ENCODE results near the gene DCC. TPM values are rescaled to one million over a fixed set of nuclear protein-coding genes. Genes with fewer than 3 reads are reported as not detected.

The DCC gene
- total RNA-seq, 4 donors from 2014 or later, result 0.27 to 2.5 TPM; not detected in 2

DNA sequence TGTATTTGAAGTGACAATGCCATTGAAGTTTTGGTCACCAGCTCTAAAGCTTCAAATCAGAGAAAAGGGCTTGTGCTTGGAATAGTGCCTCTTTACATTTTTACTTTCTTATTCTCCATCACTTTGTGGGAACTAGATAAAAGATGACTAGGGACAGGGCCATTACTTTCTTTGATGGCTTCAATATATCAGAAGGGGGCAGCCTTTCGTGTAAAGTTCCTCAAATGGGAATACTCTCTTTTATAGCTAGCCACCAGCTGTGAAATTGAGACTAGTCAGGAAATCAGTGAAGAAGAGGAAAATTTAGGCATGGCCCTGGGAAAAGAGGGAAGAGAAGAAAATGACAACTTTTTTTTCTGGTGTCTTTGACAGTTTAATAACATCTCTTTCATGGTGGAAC, 242.5 kb downstream of the DCC start:
- Histone ChIP-seq H3K27ac (no peak overlapping the region), H3K4me3 (no peak overlapping the region), H3K4me1 (no peaks in the 10 kb centered on the region), H3K27me3 (no peaks in the 10 kb centered on the region), H3K36me3 (no peaks in the 10 kb centered on the region), H3K9me3 (no peaks in the 10 kb centered on the region)
- intact Hi-C loops (cut with DNase I; ENCODE audit: low total_unique reads) (no loop called here), in situ Hi-C loops (cut with MboI; ENCODE audit: low pct_ligation_motif_present in 1 of 4, low pct_unique_long_range_greater_than_20kb in 1 of 4, low sequenced_read_pairs in 3 of 4) (no loop called here)
- TF ChIP-seq EP300 (IDR thresholded peaks at IDR 0.05; ENCODE audit: low read depth) (no peak), POLR2A (IDR thresholded peaks at IDR 0.05) (no peak), POLR2AphosphoS5 (IDR thresholded peaks at IDR 0.05) (no peak), CTCF (IDR thresholded peaks at IDR 0.05) (no peak)
- WGBS, 2 donors (ENCODE audit: low coverage in 1 of 2), result 17 to 20% methylated on average over 1 of the region's 1 CpG
- DNase-seq, result no peak

GRCh38 chr18:52588931-52589330, 248.9 kb downstream of the DCC start:
- intact Hi-C loops (cut with DNase I; ENCODE audit: low total_unique reads) (no loop called here), in situ Hi-C loops (cut with MboI; ENCODE audit: low pct_ligation_motif_present in 1 of 4, low pct_unique_long_range_greater_than_20kb in 1 of 4, low sequenced_read_pairs in 3 of 4) (no loop called here)
- H3K4me3 ChIP-seq, result no peak overlapping the region
- H3K27me3 ChIP-seq, result no peaks in the 10 kb centered on the region
- no peaks in the 10 kb centered on the region for H3K4me1 ChIP-seq
- no peaks in the 10 kb centered on the region for H3K9me3 ChIP-seq
- TF ChIP-seq EP300 (IDR thresholded peaks at IDR 0.05; ENCODE audit: low read depth) (no peak), POLR2AphosphoS5 (IDR thresholded peaks at IDR 0.05) (no peak), POLR2A (IDR thresholded peaks at IDR 0.05) (no peak)
- no peak for DNase-seq
- H3K36me3 ChIP-seq, result no peaks in the 10 kb centered on the region
- H3K27ac ChIP-seq, result no peak overlapping the region

DNA sequence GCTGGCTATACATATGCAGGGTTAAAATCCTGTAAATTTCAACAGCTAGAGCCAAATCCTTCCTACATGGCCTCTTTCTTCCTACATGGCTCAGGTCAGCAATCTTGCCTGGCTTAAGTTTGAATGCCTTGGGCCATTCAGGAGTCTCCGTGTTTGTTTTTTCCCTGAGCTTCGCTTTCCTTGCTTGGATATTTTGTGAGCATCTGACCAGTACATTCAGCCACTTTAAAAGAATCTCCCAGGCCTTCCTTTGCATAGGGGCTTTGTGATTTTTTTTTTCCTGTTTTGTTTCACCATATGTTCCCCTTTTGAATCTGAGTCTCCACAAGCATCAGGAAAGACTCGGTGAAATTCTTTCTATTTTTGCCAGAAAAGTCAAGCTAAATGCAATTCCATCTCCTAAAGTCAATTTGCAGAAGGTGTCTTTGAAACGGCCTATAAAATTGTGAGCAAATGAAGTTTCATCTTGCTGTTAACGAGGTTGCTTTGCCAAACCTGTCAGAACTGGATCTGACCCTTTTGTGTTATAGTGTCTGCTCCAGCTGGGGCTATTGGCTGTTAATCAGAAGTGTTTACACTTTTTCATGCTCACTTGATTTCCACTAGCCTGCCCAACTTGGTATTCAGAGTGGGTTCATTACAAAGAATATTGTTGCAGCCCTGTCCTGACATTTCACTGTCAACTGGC, 256.9 kb downstream of the DCC start:
- TF ChIP-seq EP300 (IDR thresholded peaks at IDR 0.05; ENCODE audit: low read depth) (no peak), POLR2A (IDR thresholded peaks at IDR 0.05) (no peak), POLR2AphosphoS5 (IDR thresholded peaks at IDR 0.05) (no peak), CTCF (IDR thresholded peaks at IDR 0.05) (no peak)
- 59 to 60% methylated on average over 5 of the region's 5 CpGs for WGBS, 2 donors (ENCODE audit: low coverage in 1 of 2)
- in situ Hi-C loops (cut with MboI; ENCODE audit: low pct_ligation_motif_present in 1 of 4, low pct_unique_long_range_greater_than_20kb in 1 of 4, low sequenced_read_pairs in 3 of 4) (no loop called here), intact Hi-C loops (cut with DNase I; ENCODE audit: low total_unique reads) (no loop called here)
- no peaks in the 10 kb centered on the region for H3K36me3 ChIP-seq
- H3K27ac ChIP-seq, result no peak overlapping the region
- H3K27me3 ChIP-seq, result no peaks in the 10 kb centered on the region
- H3K4me3 ChIP-seq, result no peak overlapping the region
- no peaks in the 10 kb centered on the region for H3K4me1 ChIP-seq
- H3K9me3 ChIP-seq, result no peaks in the 10 kb centered on the region
- no peak for DNase-seq

GRCh38 chr18:52598921-52599320, 258.9 kb downstream of the DCC start:
- no peaks in the 10 kb centered on the region for H3K9me3 ChIP-seq
- no peaks in the 10 kb centered on the region for H3K27me3 ChIP-seq
- intact Hi-C loops (cut with DNase I; ENCODE audit: low total_unique reads) (no loop called here), in situ Hi-C loops (cut with MboI; ENCODE audit: low pct_ligation_motif_present in 1 of 4, low pct_unique_long_range_greater_than_20kb in 1 of 4, low sequenced_read_pairs in 3 of 4) (no loop called here)
- no peaks in the 10 kb centered on the region for H3K36me3 ChIP-seq
- no peaks in the 10 kb centered on the region for H3K4me1 ChIP-seq
- H3K27ac ChIP-seq, result no peak overlapping the region
- WGBS, 2 donors (ENCODE audit: low coverage in 1 of 2), result 55 to 60% methylated on average over 2 of the region's 2 CpGs
- no peak for DNase-seq
- TF ChIP-seq EP300 (IDR thresholded peaks at IDR 0.05; ENCODE audit: low read depth) (no peak), CTCF (IDR thresholded peaks at IDR 0.05) (no peak), POLR2AphosphoS5 (IDR thresholded peaks at IDR 0.05) (no peak), POLR2A (IDR thresholded peaks at IDR 0.05) (no peak)
- no peak overlapping the region for H3K4me3 ChIP-seq

- DNase-seq, result no peak
- Histone ChIP-seq H3K27ac (no peak overlapping the region), H3K27me3 (no peaks in the 10 kb centered on the region), H3K4me3 (no peak overlapping the region), H3K36me3 (no peaks in the 10 kb centered on the region), H3K4me1 (no peaks in the 10 kb centered on the region), H3K9me3 (no peaks in the 10 kb centered on the region)
- TF ChIP-seq EP300 (IDR thresholded peaks at IDR 0.05; ENCODE audit: low read depth) (no peak), CTCF (IDR thresholded peaks at IDR 0.05) (no peak), POLR2A (IDR thresholded peaks at IDR 0.05) (no peak), POLR2AphosphoS5 (IDR thresholded peaks at IDR 0.05) (no peak)
- in situ Hi-C loops (cut with MboI; ENCODE audit: low pct_ligation_motif_present in 1 of 4, low pct_unique_long_range_greater_than_20kb in 1 of 4, low sequenced_read_pairs in 3 of 4), result no loop called here
- WGBS, 2 donors (ENCODE audit: low coverage in 1 of 2), result 80% methylated on average over 1 of the region's 1 CpG; no CpG with 5 or more reads in 1 of the 2 donors
- intact Hi-C loops (cut with DNase I; ENCODE audit: low total_unique reads), result no loop called here
Observed at GRCh38 chr18:52602820-52603219, 262.8 kb downstream of the DCC start.

Measured in transverse colon (tissue), 4 donors.